Measurements from ENCODE around the gene AQP2.

AQP2 gene

GRCh38 chr12:49920915-49921286 lies 29.6 kb upstream of the AQP2 start:
- no peak for DNase-seq

GRCh38 chr12:49921299-49921698 lies 29.2 kb upstream of the AQP2 start:
- no peak for DNase-seq

- DNase-seq: peak; percentile 25
These were observed 28.6 kb upstream of the AQP2 start for GRCh38 chr12:49921936-49922335.

GRCh38 chr12:49922349-49923034 lies 28.0 kb upstream of the AQP2 start:
- peak; percentile 12 for DNase-seq

- DNase-seq: peak; percentile 14
These were observed 27.4 kb upstream of the AQP2 start for GRCh38 chr12:49923035-49923644.

GRCh38 chr12:49923880-49924556 lies 26.5 kb upstream of the AQP2 start:
- peak; percentile 11 for DNase-seq

GRCh38 chr12:49924628-49925246 lies 25.8 kb upstream of the AQP2 start:
- peak; percentile 13 for DNase-seq

- DNase-seq: peak; percentile 26
These were observed 24.9 kb upstream of the AQP2 start for GRCh38 chr12:49925433-49926204.

- no peak for DNase-seq
These were observed 22.1 kb upstream of the AQP2 start for GRCh38 chr12:49928471-49928870.

- DNase-seq: peak; percentile 16
These were observed 21.0 kb upstream of the AQP2 start for GRCh38 chr12:49929581-49929980.

- no peak for DNase-seq
These were observed 19.8 kb upstream of the AQP2 start for GRCh38 chr12:49930515-49931288.

GRCh38 chr12:49932023-49932422 lies 18.5 kb upstream of the AQP2 start:
- DNase-seq: no peak

GRCh38 chr12:49932533-49933130 lies 17.9 kb upstream of the AQP2 start:
- no peak for DNase-seq

- DNase-seq: no peak
These were observed 16.7 kb upstream of the AQP2 start for GRCh38 chr12:49933796-49934195.

- DNase-seq: no peak
These were observed 16.0 kb upstream of the AQP2 start for GRCh38 chr12:49934505-49934904.

- no peak for DNase-seq
These were observed 13.6 kb upstream of the AQP2 start for GRCh38 chr12:49936925-49937324.

- DNase-seq: no peak
These were observed 12.8 kb upstream of the AQP2 start for GRCh38 chr12:49937639-49938300.

- no peak for DNase-seq
These were observed 11.2 kb upstream of the AQP2 start for GRCh38 chr12:49939307-49939706.

- peak; percentile 14 for DNase-seq
These were observed 10.8 kb upstream of the AQP2 start for GRCh38 chr12:49939707-49940106.

- DNase-seq: peak; percentile 27
These were observed 8.7 kb upstream of the AQP2 start for GRCh38 chr12:49941556-49942511.
